OCI-LY3 (cell line): ENCODE data around the gene MKX.

Source experiments
- EZH2phosphoT487 ChIP-seq: fragments of 200-600 bp; shearing (Covaris generic); IDR thresholded peaks from 2 replicates; pipeline ENCODE4 v1.6.1; 2018; ENCODE audit warnings: antibody characterized with exemption, mixed run types, low read depth
- TF ChIP-seq, protein P1 (sequence below): fragments of 200-600, 300-600 bp; sonication (generic); IDR thresholded peaks from 2 replicates; pipeline ENCODE4 v1.5.1; 2014; ENCODE audit warnings: antibody characterized with exemption, low read length, low read depth

DNA sequence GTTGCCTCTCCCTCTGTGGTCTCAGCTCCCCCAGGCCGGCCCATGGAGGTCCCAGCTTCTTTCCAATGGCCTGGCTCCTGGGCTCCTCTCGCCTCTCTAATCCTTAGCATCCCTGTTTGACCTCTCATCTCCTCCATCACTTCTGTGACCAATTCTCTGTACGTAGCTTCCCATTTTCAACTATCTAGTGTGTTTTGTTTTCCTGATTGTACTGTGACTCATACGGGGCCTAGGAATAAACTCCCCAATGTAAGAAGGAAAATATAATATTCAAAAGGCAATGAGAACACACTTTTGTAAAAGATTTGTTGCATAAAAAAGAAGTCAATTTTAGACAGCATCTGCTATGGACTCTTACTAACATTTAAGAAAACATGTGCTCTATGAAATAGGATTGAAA lies 90.3 kb downstream of the MKX start:
- TF ChIP-seq, protein P1, sequence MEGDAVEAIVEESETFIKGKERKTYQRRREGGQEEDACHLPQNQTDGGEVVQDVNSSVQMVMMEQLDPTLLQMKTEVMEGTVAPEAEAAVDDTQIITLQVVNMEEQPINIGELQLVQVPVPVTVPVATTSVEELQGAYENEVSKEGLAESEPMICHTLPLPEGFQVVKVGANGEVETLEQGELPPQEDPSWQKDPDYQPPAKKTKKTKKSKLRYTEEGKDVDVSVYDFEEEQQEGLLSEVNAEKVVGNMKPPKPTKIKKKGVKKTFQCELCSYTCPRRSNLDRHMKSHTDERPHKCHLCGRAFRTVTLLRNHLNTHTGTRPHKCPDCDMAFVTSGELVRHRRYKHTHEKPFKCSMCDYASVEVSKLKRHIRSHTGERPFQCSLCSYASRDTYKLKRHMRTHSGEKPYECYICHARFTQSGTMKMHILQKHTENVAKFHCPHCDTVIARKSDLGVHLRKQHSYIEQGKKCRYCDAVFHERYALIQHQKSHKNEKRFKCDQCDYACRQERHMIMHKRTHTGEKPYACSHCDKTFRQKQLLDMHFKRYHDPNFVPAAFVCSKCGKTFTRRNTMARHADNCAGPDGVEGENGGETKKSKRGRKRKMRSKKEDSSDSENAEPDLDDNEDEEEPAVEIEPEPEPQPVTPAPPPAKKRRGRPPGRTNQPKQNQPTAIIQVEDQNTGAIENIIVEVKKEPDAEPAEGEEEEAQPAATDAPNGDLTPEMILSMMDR: no peak
- TF ChIP-seq EZH2phosphoT487: no peak
